Measurements from ENCODE around the gene CSNK1G3. TPM values are rescaled to one million over a fixed set of nuclear protein-coding genes. Genes with fewer than 3 reads are reported as not detected.

Gene CSNK1G3
- total RNA-seq, 2 experiments from 2014 or later: 87.2 to 92.3 TPM

DNA sequence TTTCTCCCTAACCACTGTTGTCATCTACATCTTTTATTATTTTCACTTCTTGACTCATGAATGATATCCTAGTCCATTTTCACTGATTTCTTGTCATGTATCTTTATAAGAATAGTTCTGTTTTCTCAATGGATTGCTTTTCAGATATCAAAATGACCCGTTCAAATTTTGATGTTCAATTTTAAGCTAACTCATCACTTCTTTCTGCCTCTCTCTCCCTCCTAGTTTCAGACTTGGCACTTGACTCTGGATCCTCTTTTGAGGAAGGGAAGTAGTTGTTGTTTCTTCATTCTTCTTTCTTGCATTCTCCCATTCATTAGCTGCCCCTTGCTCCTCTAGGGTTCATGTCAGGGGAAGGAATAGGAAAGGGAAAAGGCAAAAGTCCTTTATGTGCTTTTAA, 23.7 kb downstream of the CSNK1G3 start:
- H3K4me3 Mint-ChIP-seq: no peak overlapping the region
- H3K4me1 Mint-ChIP-seq (ENCODE audit: low read depth): peaks cover 65% of the 10 kb centered on the region
- H3K27me3 Mint-ChIP-seq: no peaks in the 10 kb centered on the region
- DNase-seq: no peak
- ChIA-PET POLR2A (interaction anchor here (1.3 kb wide), 1 partner anchor 113 kb away, joined by 6 read pairs; the partner anchor contains the start of gene CEP120), CTCF (interaction anchor here (1.5 kb wide), 1 partner anchor 113 kb away, joined by 3 read pairs; the partner anchor contains the start of gene CEP120)
- Histone ChIP-seq H3K4me1 (ENCODE audit: insufficient read depth, low read length) (no peaks in the 10 kb centered on the region), H3K36me3 (ENCODE audit: insufficient read depth, low read length) (no peaks in the 10 kb centered on the region), H3K27me3 (ENCODE audit: control insufficient read depth in 1 of 2, insufficient read depth in 2 of 2, low read length in 2 of 2) (no peaks in the 10 kb centered on the region), H3K4me3 (ENCODE audit: low read length) (no peak overlapping the region), H3K27ac (ENCODE audit: low read depth in 1 of 2, low read length in 2 of 2) (no peak overlapping the region), H3K9me3 (ENCODE audit: control insufficient read depth in 1 of 2, insufficient read depth in 1 of 2, low read length in 2 of 2) (no peaks in the 10 kb centered on the region)
- TF ChIP-seq CTCF (IDR thresholded peaks at IDR 0.05): no peak
- intact Hi-C loops (cut with DNase I, micrococcal nuclease): no loop called here
- no peaks in the 10 kb centered on the region for H3K9me3 Mint-ChIP-seq
- H3K36me3 Mint-ChIP-seq (ENCODE audit: low read depth): no peaks in the 10 kb centered on the region
- no peak overlapping the region for H3K27ac Mint-ChIP-seq
- ATAC-seq (ENCODE audit: poor library complexity): no peak

- Mint-ChIP-seq H3K9me3 (no peaks in the 10 kb centered on the region), H3K4me1 (ENCODE audit: low read depth) (peaks cover 74% of the 10 kb centered on the region), H3K4me3 (no peak overlapping the region), H3K27ac (no peak overlapping the region), H3K27me3 (no peaks in the 10 kb centered on the region), H3K36me3 (ENCODE audit: low read depth) (no peaks in the 10 kb centered on the region)
- no peaks in the 10 kb centered on the region for H3K27me3 ChIP-seq (ENCODE audit: control insufficient read depth in 1 of 2, insufficient read depth in 2 of 2, low read length in 2 of 2)
- intact Hi-C loops (cut with DNase I, micrococcal nuclease): no loop called here
- ChIA-PET POLR2A (no interaction called here), CTCF (interaction anchor here (1.0 to 1.5 kb wide), 2 partner anchors 11 to 12 kb away, joined by 3 to 4 read pairs; no protein-coding TSS in a partner anchor)
- H3K27ac ChIP-seq (ENCODE audit: low read depth in 1 of 2, low read length in 2 of 2): no peak overlapping the region
- no peaks in the 10 kb centered on the region for H3K9me3 ChIP-seq (ENCODE audit: control insufficient read depth in 1 of 2, insufficient read depth in 1 of 2, low read length in 2 of 2)
- H3K4me3 ChIP-seq (ENCODE audit: low read length): no peak overlapping the region
- no peaks in the 10 kb centered on the region for H3K36me3 ChIP-seq (ENCODE audit: insufficient read depth, low read length)
- no peak for TF ChIP-seq CTCF (IDR thresholded peaks at IDR 0.05)
- ATAC-seq (ENCODE audit: poor library complexity): no peak
- no peak for DNase-seq
- no peaks in the 10 kb centered on the region for H3K4me1 ChIP-seq (ENCODE audit: insufficient read depth, low read length)
Measured at GRCh38 chr5:123537256-123537655, 25.3 kb downstream of the CSNK1G3 start.

DNA sequence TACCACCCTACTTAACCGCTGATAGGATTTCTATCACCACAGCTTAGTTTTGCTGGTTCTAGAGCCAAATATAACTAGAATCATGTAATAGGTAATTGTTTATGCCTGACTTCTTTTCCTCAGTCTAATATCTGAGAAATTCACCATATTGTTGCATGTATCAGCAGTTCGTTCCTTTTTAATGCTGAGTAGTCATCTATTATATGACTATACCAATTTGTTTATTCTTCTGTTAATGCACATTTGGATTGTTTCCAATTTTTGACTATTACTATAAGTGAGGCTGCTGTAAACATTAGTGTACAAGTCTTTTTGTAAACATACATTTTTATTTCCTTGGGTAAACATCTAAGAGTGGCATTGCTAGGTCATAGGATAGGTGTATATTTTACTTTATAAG, 25.9 kb downstream of the CSNK1G3 start:
- no peak overlapping the region for H3K4me3 Mint-ChIP-seq

More for the DNA sequence above, 25.9 kb downstream of the CSNK1G3 start:
- peaks cover 74% of the 10 kb centered on the region for H3K4me1 Mint-ChIP-seq (ENCODE audit: low read depth)
- CTCF ChIA-PET: interaction anchor here (1.0 kb wide), 1 partner anchor 11 kb away, joined by 3 read pairs; no protein-coding TSS in a partner anchor
- H3K27me3 ChIP-seq (ENCODE audit: control insufficient read depth in 1 of 2, insufficient read depth in 2 of 2, low read length in 2 of 2): no peaks in the 10 kb centered on the region
- intact Hi-C loops (cut with DNase I, micrococcal nuclease): no loop called here
- no peaks in the 10 kb centered on the region for H3K4me1 ChIP-seq (ENCODE audit: insufficient read depth, low read length)
- ATAC-seq (ENCODE audit: poor library complexity) (no peak), DNase-seq (no peak)
- H3K27me3 Mint-ChIP-seq: no peaks in the 10 kb centered on the region
- no peak overlapping the region for H3K27ac ChIP-seq (ENCODE audit: low read depth in 1 of 2, low read length in 2 of 2)
- POLR2A ChIA-PET: no interaction called here
- no peaks in the 10 kb centered on the region for H3K9me3 Mint-ChIP-seq
- no peak for TF ChIP-seq CTCF (IDR thresholded peaks at IDR 0.05)
- no peak overlapping the region for H3K27ac Mint-ChIP-seq
- no peaks in the 10 kb centered on the region for H3K9me3 ChIP-seq (ENCODE audit: control insufficient read depth in 1 of 2, insufficient read depth in 1 of 2, low read length in 2 of 2)
- H3K36me3 ChIP-seq (ENCODE audit: insufficient read depth, low read length): no peaks in the 10 kb centered on the region
- no peaks in the 10 kb centered on the region for H3K36me3 Mint-ChIP-seq (ENCODE audit: low read depth)
- no peak overlapping the region for H3K4me3 ChIP-seq (ENCODE audit: low read length)

Data from CD4-positive, alpha-beta T cell (primary cell).